A673 (cell line): ENCODE results near the gene MYO18B. TPM values are rescaled to one million over a fixed set of nuclear protein-coding genes. Genes with fewer than 3 reads are reported as not detected.

Source experiments
- BruUV-seq: library from RNA; stranded (reverse); fragments of 400-500 nt; replicated peaks from 2 replicates; lab custom pipeline; 2021; lab: Mats Ljungman, UMichigan
- CTCF ChIA-PET: fragments of 300-600 bp; sonication (Branson Sonifier 250); formaldehyde crosslinking; loops from one replicate; lab custom pipeline; 2022; ENCODE audit warnings: antibody characterized with exemption; lab: Charles Lee
- POLR2A ChIA-PET: fragments of 300-600 bp; sonication (Branson Sonifier 250); formaldehyde crosslinking; loops from one replicate; lab custom pipeline; 2022; ENCODE audit warnings: antibody characterized with exemption; ENCODE audit not compliant: low non-redundant PET; lab: Charles Lee
- DNase-seq: peaks from one replicate; pipeline ENCODE4 v3.0.0-alpha.2; 2015; ENCODE audit warnings: low spot score
- H3K27ac ChIP-seq: fragments of 200-600 bp; sonication (generic); 2 replicates; pipeline ENCODE4 v1.5.1; 2016; ENCODE audit warnings: mixed run types, low read depth, mild to moderate bottlenecking, mixed read lengths, antibody characterized with exemption, low read length; ENCODE audit not compliant: poor library complexity, severe bottlenecking
- H3K27me3 ChIP-seq: fragments of 200-600 bp; sonication (generic); replicated peaks from 2 replicates; pipeline ENCODE4 v1.6.1; 2017; ENCODE audit warnings: mixed run types, low read depth, mild to moderate bottlenecking, mixed read lengths, antibody characterized with exemption, low read length; ENCODE audit not compliant: insufficient read depth, poor library complexity
- H3K36me3 ChIP-seq: fragments of 200-600 bp; sonication (generic); 2 replicates; pipeline ENCODE4 v1.6.1; 2016; ENCODE audit warnings: mixed run types, mild to moderate bottlenecking, mixed read lengths, antibody characterized with exemption, low read length; ENCODE audit not compliant: insufficient read depth, poor library complexity, severe bottlenecking
- H3K4me1 ChIP-seq: fragments of 200-600 bp; sonication (generic); 2 replicates; pipeline ENCODE4 v1.6.1; 2017; ENCODE audit warnings: mixed run types, mild to moderate bottlenecking, mixed read lengths, antibody characterized with exemption, low read length; ENCODE audit not compliant: insufficient read depth, poor library complexity, severe bottlenecking
- H3K4me3 ChIP-seq: fragments of 200-600 bp; sonication (generic); 2 replicates; pipeline ENCODE4 v1.5.1; 2016; ENCODE audit warnings: low read depth, mixed run types, mild to moderate bottlenecking, mixed read lengths, low read length; ENCODE audit not compliant: poor library complexity, severe bottlenecking
- H3K9me3 ChIP-seq: fragments of 200-600 bp; sonication (generic); 2 replicates; pipeline ENCODE4 v1.6.1; 2016; ENCODE audit warnings: mixed run types, low read depth, mild to moderate bottlenecking, mixed read lengths, antibody characterized with exemption, low read length; ENCODE audit not compliant: poor library complexity, severe bottlenecking
- EZH2 ChIP-seq: fragments of 200-600 bp; sonication (generic); IDR thresholded peaks from 2 replicates; pipeline ENCODE4 v1.6.1; 2017; ENCODE audit warnings: borderline replicate concordance, low read depth, mild to moderate bottlenecking, mixed read lengths, antibody characterized with exemption, low read length; ENCODE audit not compliant: poor library complexity, severe bottlenecking
- intact Hi-C: fragments of 100-400 bp; cut with micrococcal nuclease; formaldehyde crosslinking; loops from one replicate; pipeline ENCODE4 v1.10.0; 2022; ENCODE audit not compliant: unreplicated experiment
- total RNA-seq: library from RNA; stranded (reverse); gene quantifications from 2 replicates; pipeline ENCODE4 v1.2.3, GENCODE V29; 2021
- TF ChIP-seq, protein P1 (sequence below): fragments of 300-800, 200-600 bp; sonication (generic); conservative IDR thresholded peaks from 2 replicates; pipeline ENCODE4 v1.5.1; 2017; ENCODE audit warnings: low read depth, mild to moderate bottlenecking, antibody characterized with exemption, low read length, moderate library complexity, mixed read lengths

MYO18B gene
- total RNA-seq, 1 experiment from 2014 or later = not detected

DNA sequence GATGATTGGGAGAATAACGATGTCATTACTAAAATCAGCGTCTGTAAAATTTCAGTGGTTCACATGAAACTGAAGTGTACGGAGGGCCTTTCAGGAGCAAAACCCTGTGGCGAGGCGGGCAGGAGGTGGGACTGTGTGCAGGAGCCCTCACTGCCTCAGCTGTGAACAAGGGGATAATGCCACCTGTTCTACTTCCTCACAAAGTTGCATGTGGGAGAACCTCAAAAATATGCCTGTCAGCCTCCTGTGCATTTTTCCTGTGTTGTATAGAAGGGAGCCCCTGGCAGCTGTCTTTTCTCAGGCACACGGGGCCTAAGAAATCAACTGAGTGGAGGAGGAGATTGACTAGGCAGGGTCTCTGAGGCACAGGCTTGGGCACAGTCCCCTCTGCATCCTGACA lies 43.0 kb upstream of the MYO18B start:
- Histone ChIP-seq H3K4me3 (no peak overlapping the region), H3K27me3 (no peaks in the 10 kb centered on the region), H3K9me3 (no peaks in the 10 kb centered on the region), H3K36me3 (no peaks in the 10 kb centered on the region), H3K27ac (no peak overlapping the region), H3K4me1 (peaks cover 13% of the 10 kb centered on the region)
- DNase-seq = no peak
- CTCF ChIA-PET = interaction anchor here (0.6 kb wide), 1 partner anchor 15 kb away, joined by 3 read pairs; no protein-coding TSS in a partner anchor
- POLR2A ChIA-PET = no interaction called here
- TF ChIP-seq EZH2 = no peak
- TF ChIP-seq, protein P1, sequence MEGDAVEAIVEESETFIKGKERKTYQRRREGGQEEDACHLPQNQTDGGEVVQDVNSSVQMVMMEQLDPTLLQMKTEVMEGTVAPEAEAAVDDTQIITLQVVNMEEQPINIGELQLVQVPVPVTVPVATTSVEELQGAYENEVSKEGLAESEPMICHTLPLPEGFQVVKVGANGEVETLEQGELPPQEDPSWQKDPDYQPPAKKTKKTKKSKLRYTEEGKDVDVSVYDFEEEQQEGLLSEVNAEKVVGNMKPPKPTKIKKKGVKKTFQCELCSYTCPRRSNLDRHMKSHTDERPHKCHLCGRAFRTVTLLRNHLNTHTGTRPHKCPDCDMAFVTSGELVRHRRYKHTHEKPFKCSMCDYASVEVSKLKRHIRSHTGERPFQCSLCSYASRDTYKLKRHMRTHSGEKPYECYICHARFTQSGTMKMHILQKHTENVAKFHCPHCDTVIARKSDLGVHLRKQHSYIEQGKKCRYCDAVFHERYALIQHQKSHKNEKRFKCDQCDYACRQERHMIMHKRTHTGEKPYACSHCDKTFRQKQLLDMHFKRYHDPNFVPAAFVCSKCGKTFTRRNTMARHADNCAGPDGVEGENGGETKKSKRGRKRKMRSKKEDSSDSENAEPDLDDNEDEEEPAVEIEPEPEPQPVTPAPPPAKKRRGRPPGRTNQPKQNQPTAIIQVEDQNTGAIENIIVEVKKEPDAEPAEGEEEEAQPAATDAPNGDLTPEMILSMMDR = no peak
- intact Hi-C loops = no loop called here
- no TSS peak for BruUV-seq

DNA sequence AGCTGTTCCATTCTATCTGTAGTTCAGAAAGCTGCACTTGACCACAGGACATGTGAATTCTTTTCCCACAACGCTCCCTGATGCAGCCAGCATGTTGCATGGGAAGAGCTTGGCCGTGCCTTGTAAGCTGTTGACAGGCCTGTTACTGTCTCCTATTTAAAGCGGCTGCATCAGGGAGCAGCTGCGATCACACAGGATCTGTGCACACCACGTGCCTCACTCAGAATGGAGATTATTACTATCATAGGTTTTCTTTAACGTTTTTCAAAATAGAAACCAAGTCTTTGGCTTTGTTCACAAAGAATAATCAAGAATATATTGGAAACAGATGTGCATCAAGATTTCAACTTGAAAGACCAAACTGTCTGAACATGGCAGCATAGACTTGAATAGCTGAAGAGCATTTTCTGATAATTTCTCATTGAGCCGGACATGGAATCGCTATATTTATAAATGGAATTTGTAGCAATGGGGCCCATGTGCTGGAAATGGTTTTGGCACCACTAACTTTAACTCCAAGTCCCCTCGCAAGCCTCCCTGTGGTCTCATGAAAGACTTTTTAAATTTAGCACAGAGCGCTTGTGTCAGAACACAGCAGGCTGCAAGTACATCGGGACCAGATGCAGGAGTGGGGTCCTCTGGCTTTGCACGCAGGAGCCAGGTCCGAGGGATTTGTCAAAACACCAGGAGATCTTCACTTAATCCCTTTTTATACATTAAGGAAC lies 40.8 kb upstream of the MYO18B start:
- H3K4me1 ChIP-seq = peaks cover 13% of the 10 kb centered on the region
- no peak overlapping the region for H3K27ac ChIP-seq
- no TSS peak for BruUV-seq
- no peak overlapping the region for H3K4me3 ChIP-seq
- DNase-seq = peak; percentile 18
- intact Hi-C loops = loop anchor here (1.0 to 10.0 kb wide), 2 partner anchors 239 to 336 kb away; no protein-coding TSS in a partner anchor
- H3K27me3 ChIP-seq = no peaks in the 10 kb centered on the region
- CTCF ChIA-PET = interaction anchor here (1.9 kb wide), 1 partner anchor 239 kb away, joined by 7 read pairs; no protein-coding TSS in a partner anchor
- no peak for TF ChIP-seq EZH2
- TF ChIP-seq, protein P1 = no peak
- POLR2A ChIA-PET = no interaction called here
- H3K9me3 ChIP-seq = no peaks in the 10 kb centered on the region
- H3K36me3 ChIP-seq = no peaks in the 10 kb centered on the region

DNA sequence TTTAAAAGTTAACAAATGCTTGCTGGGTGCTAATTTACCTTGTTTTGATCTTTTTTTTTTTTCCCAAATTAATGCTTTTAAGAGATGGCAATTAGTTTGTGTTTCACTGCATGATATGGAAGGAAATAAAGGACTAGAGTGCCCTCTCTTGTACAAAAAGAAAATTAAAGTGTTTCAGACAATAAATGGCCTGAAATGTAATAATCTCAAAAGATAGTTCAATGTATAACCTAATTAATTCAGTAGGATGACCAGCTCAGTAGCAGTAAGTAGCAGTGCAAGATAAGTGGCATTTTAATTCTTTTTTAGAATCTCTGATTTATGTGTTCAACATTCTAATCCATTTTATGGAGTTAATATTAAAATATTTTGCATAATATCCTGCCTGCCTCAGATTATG lies 39.9 kb upstream of the MYO18B start:
- no peak for TF ChIP-seq EZH2
- TF ChIP-seq, protein P1 = peak; percentile 58
- CTCF ChIA-PET = interaction anchor here (0.5 to 1.9 kb wide), 2 partner anchors 158 to 239 kb away, joined by 7 read pairs; no protein-coding TSS in a partner anchor
- Histone ChIP-seq H3K4me1 (peaks cover 13% of the 10 kb centered on the region), H3K9me3 (no peaks in the 10 kb centered on the region), H3K4me3 (no peak overlapping the region), H3K36me3 (no peaks in the 10 kb centered on the region), H3K27me3 (no peaks in the 10 kb centered on the region), H3K27ac (no peak overlapping the region)
- intact Hi-C loops = loop anchor here (10.0 kb wide), 1 partner anchor 337 kb away; no protein-coding TSS in a partner anchor
- POLR2A ChIA-PET = no interaction called here
- DNase-seq = peak; percentile 37
- BruUV-seq = no TSS peak
